Measurements from ENCODE around the gene EXO1.
A peak's percentile ranks its signal among the peaks of the same experiment; 100 is the strongest.

The EXO1 gene

DNA sequence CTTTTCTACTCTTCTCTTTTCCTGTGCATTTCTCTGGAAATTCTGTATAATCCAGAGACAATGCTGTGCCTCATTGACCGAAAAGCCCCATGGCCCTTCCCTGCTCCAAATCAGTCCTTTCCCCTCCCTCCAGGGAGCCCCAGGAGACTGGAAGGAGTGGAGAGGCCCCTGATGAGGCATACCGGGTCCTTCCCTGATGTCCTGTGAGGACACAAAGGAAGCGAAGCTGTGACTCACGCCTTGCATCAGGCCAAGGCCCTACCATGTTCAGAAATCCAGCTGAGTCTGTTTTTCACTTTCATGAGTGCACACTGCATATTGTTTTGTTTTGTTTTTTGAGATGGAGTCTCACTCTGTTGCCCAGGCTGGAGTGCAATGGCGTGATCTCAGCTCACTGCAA lies 70.9 kb downstream of the EXO1 start:
- no peak overlapping the region for H3K4me3 ChIP-seq (ENCODE audit: control insufficient read depth, low read depth, low read length)
- peak; percentile 47 for DNase-seq (ENCODE audit: low read depth)
- TF ChIP-seq, protein P1, sequence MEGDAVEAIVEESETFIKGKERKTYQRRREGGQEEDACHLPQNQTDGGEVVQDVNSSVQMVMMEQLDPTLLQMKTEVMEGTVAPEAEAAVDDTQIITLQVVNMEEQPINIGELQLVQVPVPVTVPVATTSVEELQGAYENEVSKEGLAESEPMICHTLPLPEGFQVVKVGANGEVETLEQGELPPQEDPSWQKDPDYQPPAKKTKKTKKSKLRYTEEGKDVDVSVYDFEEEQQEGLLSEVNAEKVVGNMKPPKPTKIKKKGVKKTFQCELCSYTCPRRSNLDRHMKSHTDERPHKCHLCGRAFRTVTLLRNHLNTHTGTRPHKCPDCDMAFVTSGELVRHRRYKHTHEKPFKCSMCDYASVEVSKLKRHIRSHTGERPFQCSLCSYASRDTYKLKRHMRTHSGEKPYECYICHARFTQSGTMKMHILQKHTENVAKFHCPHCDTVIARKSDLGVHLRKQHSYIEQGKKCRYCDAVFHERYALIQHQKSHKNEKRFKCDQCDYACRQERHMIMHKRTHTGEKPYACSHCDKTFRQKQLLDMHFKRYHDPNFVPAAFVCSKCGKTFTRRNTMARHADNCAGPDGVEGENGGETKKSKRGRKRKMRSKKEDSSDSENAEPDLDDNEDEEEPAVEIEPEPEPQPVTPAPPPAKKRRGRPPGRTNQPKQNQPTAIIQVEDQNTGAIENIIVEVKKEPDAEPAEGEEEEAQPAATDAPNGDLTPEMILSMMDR (IDR thresholded peaks at IDR 0.05; ENCODE audit: control insufficient read depth, insufficient read depth, low read depth, low read length, missing control alignments) = no peak

DNA sequence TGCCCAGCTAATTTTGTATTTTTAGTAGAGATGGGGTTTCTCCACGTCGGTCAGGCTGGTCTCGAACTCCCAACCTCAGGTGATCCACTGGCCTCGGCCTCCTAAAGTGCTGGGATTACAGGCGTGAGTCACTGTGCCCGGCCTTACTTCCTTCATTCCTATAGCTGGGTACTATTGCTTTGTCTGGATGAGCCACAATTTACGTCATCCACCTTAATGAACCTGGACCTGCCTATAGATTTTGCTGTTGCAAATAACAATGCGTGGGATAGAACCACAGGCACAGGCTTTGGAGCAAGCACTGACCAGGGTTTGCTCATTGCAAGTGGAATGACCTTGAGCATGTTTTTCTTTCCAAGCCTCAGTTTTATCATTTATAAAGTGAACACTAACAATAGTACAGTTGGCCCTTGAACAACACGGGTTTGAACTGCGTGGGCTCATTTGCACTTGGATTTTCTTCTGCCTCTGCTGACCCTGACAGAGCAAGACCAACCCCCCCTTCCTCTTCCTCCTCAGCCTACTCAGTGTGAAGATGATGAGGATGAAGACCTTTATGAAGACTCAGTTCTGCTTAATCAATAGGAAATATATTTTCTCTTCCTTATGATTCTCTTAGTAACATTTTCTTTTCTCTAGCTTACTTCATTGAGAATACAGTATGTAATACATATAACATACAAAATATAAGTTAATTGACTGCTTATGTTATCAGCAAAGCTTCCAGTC lies 76.2 kb downstream of the EXO1 start:
- DNase-seq (ENCODE audit: low read depth) = no peak
- H3K4me3 ChIP-seq (ENCODE audit: control insufficient read depth, low read depth, low read length) = no peak overlapping the region
- TF ChIP-seq, protein P1 (IDR thresholded peaks at IDR 0.05; ENCODE audit: control insufficient read depth, insufficient read depth, low read depth, low read length, missing control alignments) = no peak

DNA sequence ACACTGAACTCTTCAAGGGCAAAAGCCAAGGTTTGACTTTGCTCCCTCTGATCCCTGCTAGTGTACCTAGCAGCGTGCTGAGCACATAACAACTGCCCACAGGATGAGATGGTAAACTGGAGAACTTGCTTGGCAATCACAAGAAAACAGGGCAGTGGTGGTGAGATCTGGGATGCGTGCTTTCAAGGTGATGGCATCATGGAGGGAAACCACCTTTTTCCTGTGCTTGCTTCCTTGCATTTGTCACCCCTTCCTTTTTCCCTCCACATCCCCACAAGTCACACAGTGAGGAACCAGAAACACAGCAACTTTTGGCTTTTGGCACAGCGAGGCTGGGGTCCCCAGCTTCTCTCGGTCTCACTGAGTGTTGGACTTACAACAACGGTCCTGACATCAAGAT lies 78.1 kb downstream of the EXO1 start:
- H3K4me3 ChIP-seq (ENCODE audit: control insufficient read depth, low read depth, low read length) = no peak overlapping the region
- DNase-seq (ENCODE audit: low read depth) = no peak
- TF ChIP-seq, protein P1 (IDR thresholded peaks at IDR 0.05; ENCODE audit: control insufficient read depth, insufficient read depth, low read depth, low read length, missing control alignments) = no peak

DNA sequence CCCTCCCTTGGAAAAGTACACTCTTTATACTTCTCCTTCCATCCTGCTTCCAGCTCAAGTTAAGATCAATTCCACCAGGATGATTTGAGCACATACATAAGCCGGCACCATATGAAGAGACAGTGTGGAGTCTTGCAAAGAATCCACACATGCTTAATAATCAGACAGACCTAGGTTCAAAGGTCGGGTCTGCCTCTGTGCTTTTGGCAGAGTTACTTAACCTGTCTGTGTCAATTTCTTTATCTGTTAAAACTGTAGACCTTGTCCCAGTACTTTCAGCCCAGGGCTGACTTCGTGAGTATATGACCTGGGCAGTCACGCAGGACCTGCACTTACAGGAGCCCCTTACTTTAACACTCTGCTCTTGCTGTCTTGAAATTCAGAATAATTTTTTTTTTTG lies 79.3 kb downstream of the EXO1 start:
- no peak overlapping the region for H3K4me3 ChIP-seq (ENCODE audit: control insufficient read depth, low read depth, low read length)
- no peak for DNase-seq (ENCODE audit: low read depth)
- TF ChIP-seq, protein P1 (IDR thresholded peaks at IDR 0.05; ENCODE audit: control insufficient read depth, insufficient read depth, low read depth, low read length, missing control alignments) = no peak

DNA sequence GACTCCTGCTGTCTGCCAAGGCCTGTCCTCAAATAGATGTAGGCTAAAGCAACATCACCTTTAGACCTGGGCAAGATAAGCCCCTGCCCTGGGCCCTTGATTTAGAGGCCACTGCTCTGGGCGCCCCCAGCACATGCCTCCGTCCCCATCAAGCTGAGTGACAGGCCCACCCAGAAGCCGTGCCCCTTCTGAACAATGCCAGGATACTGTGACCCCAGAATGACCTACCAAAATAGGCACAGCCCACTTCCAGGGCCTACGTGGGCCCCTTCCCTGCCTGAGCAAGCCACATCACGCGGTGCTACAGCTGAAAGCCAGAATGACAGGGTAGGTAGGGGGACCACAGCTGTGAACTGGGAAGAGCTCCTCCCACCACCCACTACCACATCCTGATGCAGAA lies 84.8 kb downstream of the EXO1 start:
- no peak overlapping the region for H3K4me3 ChIP-seq (ENCODE audit: control insufficient read depth, low read depth, low read length)
- no peak for DNase-seq (ENCODE audit: low read depth)
- TF ChIP-seq, protein P1 (IDR thresholded peaks at IDR 0.05; ENCODE audit: control insufficient read depth, insufficient read depth, low read depth, low read length, missing control alignments) = no peak

DNA sequence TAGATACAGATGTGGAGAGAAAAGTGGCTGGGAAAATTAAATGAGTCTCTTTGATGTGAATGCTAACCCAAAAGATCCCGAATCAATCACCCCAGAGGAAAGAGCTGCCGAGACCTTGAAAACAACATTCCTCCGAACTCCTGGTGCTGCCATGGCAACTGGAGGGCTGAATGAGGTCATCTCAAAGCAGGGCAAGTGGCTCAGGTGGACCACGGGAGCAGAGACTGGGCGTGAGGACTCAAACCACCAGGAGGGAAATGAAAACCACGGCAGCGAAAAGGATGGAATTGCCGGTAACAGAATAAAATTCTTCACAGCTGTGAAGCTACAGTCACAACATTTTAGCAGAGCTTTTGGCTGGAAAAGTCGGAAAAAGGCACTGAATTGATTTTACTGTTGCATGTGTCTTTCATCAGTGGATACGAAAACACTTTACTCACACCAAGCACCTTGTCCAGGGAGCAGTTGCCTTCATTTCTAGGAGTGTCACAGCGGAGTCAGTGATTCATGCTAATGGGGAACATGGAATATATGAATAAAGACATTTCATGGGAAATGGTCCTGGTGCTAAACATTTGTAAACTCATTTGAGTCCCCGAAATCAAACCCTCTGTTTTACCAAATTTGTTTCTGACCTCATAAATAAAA lies 86.3 kb downstream of the EXO1 start:
- TF ChIP-seq, protein P1 (IDR thresholded peaks at IDR 0.05; ENCODE audit: control insufficient read depth, insufficient read depth, low read depth, low read length, missing control alignments) = no peak
- peak overlapping the region; percentile 6; the same call in 1 of the 2 replicates for H3K4me3 ChIP-seq (ENCODE audit: control insufficient read depth, low read depth, low read length)
- DNase-seq (ENCODE audit: low read depth) = peak; percentile 14
